ENCODE measurements around the gene ZNF274. TPM values are rescaled to one million over a fixed set of nuclear protein-coding genes. Genes with fewer than 3 reads are reported as not detected.

ZNF274 gene
- total RNA-seq, 1 experiment from 2014 or later: 27.5 TPM

GRCh38 chr19:58261968-58262921 lies 79.4 kb downstream of the ZNF274 start:
- peaks cover 69% of the 10 kb centered on the region for H3K9me3 Mint-ChIP-seq
- ChIA-PET CTCF (no interaction called here), POLR2A (interaction anchor here (1.6 kb wide), 1 partner anchor 79 kb away, joined by 4 read pairs; the partner anchor contains the start of gene ZNF274)
- H3K4me3 Mint-ChIP-seq: no peak overlapping the region
- no peaks in the 10 kb centered on the region for H3K4me1 Mint-ChIP-seq
- DNase-seq (ENCODE audit: low spot score) (no peak), ATAC-seq (no peak)
- peaks cover 55% of the 10 kb centered on the region for H3K27me3 Mint-ChIP-seq (ENCODE audit: low read depth)
- H3K27ac Mint-ChIP-seq: no peak overlapping the region
- H3K36me3 Mint-ChIP-seq: peaks cover 97% of the 10 kb centered on the region
- TF ChIP-seq ZNF425 (CRISPR knock-in tag; conservative IDR thresholded peaks at IDR 0.05): no peak
- no peak for TF ChIP-seq E2F1 (CRISPR knock-in tag; IDR thresholded peaks at IDR 0.05)
- TF ChIP-seq NR1H2 (CRISPR knock-in tag; IDR thresholded peaks at IDR 0.05): no peak
- no peak for TF ChIP-seq CREB1 (CRISPR knock-in tag; IDR thresholded peaks at IDR 0.05)
- TF ChIP-seq ZNF317 (CRISPR knock-in tag; IDR thresholded peaks at IDR 0.05; ENCODE audit: borderline replicate concordance, low read depth): no peak
- no peak for TF ChIP-seq SMAD3 (CRISPR knock-in tag; IDR thresholded peaks at IDR 0.05; ENCODE audit: borderline replicate concordance)
- no peak for TF ChIP-seq HMGA2 (CRISPR knock-in tag; IDR thresholded peaks at IDR 0.05)
- no peak for TF ChIP-seq SOX15 (CRISPR knock-in tag; IDR thresholded peaks at IDR 0.05)
- TF ChIP-seq E2F4 (CRISPR knock-in tag; IDR thresholded peaks at IDR 0.05; ENCODE audit: borderline replicate concordance, low read depth): no peak
- no peak for TF ChIP-seq GABPB1 (CRISPR knock-in tag; IDR thresholded peaks at IDR 0.05)
- TF ChIP-seq ATF2 (CRISPR knock-in tag; IDR thresholded peaks at IDR 0.05; ENCODE audit: borderline replicate concordance, low read depth): no peak
- no peak for TF ChIP-seq CREM (CRISPR knock-in tag; IDR thresholded peaks at IDR 0.05)
- no peak for TF ChIP-seq PREB (CRISPR knock-in tag; IDR thresholded peaks at IDR 0.05; ENCODE audit: borderline replicate concordance)
- TF ChIP-seq FOXJ3 (CRISPR knock-in tag; IDR thresholded peaks at IDR 0.05; ENCODE audit: borderline replicate concordance): no peak
- no peak for TF ChIP-seq KAT7 (CRISPR knock-in tag; IDR thresholded peaks at IDR 0.05; ENCODE audit: borderline replicate concordance)
- TF ChIP-seq ZNF232 (CRISPR knock-in tag; IDR thresholded peaks at IDR 0.05): no peak

GRCh38 chr19:58262922-58263296 lies 80.0 kb downstream of the ZNF274 start:
- H3K27me3 Mint-ChIP-seq (ENCODE audit: low read depth): peaks cover 49% of the 10 kb centered on the region
- H3K9me3 Mint-ChIP-seq: peaks cover 62% of the 10 kb centered on the region
- ATAC-seq: no peak
- no peak for TF ChIP-seq ARID4B (CRISPR knock-in tag; IDR thresholded peaks at IDR 0.05; ENCODE audit: borderline replicate concordance)

More at GRCh38 chr19:58262922-58263296, 80.0 kb downstream of the ZNF274 start:
- ChIA-PET POLR2A (interaction anchor here (1.6 kb wide), 1 partner anchor 80 kb away, joined by 4 read pairs; the partner anchor contains the start of gene ZNF274), CTCF (no interaction called here)
- no peak for DNase-seq (ENCODE audit: low spot score)
- H3K4me3 Mint-ChIP-seq: no peak overlapping the region
- H3K27ac Mint-ChIP-seq: no peak overlapping the region
- H3K4me1 Mint-ChIP-seq: no peaks in the 10 kb centered on the region
- H3K36me3 Mint-ChIP-seq: peaks cover 97% of the 10 kb centered on the region
